ENCODE results near the gene TCEANC2. TPM values are rescaled to one million over a fixed set of nuclear protein-coding genes. Genes with fewer than 3 reads are reported as not detected.

TCEANC2 gene
- polyA plus RNA-seq, 1 of the 3 experiments (the other 2 are of a cell fraction): 4.7 TPM

GRCh38 chr1:54138994-54139393, 85.6 kb downstream of the TCEANC2 start:
- Histone ChIP-seq H3K36me3 (replicated peaks in 1 of 2; ENCODE audit: control insufficient read depth in 1 of 2, insufficient read depth in 2 of 2, low read length in 1 of 2) (no peaks in the 10 kb centered on the region), H3K79me2 (ENCODE audit: insufficient read depth) (no peaks in the 10 kb centered on the region), H3K4me3 (ENCODE audit: low read depth in 2 of 2, low read length in 1 of 2) (no peak overlapping the region), H3K4me1 (ENCODE audit: control insufficient read depth in 1 of 2, insufficient read depth in 2 of 2, low read depth in 1 of 2, low read length in 1 of 2) (peaks cover 0 to 28% of the 10 kb centered on the region in 2 experiments; a peak in 2 of 4 replicates), H4K20me1 (ENCODE audit: insufficient read depth) (no peaks in the 10 kb centered on the region), H3K27ac (ENCODE audit: low read depth in 2 of 2, low read length in 1 of 2) (no peak overlapping the region), H2AFZ (ENCODE audit: low read depth) (no peak overlapping the region), H3K9ac (no peak overlapping the region), H3K4me2 (no peak overlapping the region), H3K27me3 (ENCODE audit: insufficient read depth) (no peaks in the 10 kb centered on the region), H3K9me2 (no peaks in the 10 kb centered on the region), H3K9me3 (no peaks in the 10 kb centered on the region), H3F3A (replicated peaks; ENCODE audit: insufficient read depth) (no peaks in the 10 kb centered on the region)
- POLR2A ChIA-PET: no interaction called here
- DNase-seq: no peak
- CTCF ChIA-PET: interaction anchor here (5.8 kb wide), 1 partner anchor 16 kb away, joined by 37 read pairs; no protein-coding TSS in a partner anchor
- WGBS (ENCODE audit: low lambda C conversion rate): 100% methylated on average over 1 of the region's 1 CpG
- no peak for TF ChIP-seq RXRA (IDR thresholded peaks at IDR 0.05; ENCODE audit: borderline replicate concordance, low read depth)
- TF ChIP-seq MXI1 (IDR thresholded peaks at IDR 0.05; ENCODE audit: low read depth, low read length): no peak
- TF ChIP-seq CHD2 (IDR thresholded peaks at IDR 0.05; ENCODE audit: low read length, partially characterized antibody): no peak
- no peak for TF ChIP-seq ZBTB33 (IDR thresholded peaks at IDR 0.05; ENCODE audit: borderline replicate concordance, low read depth)
- no peak for TF ChIP-seq MAX (IDR thresholded peaks at IDR 0.05; ENCODE audit: low read depth)
- no peak for TF ChIP-seq FOXM1 (IDR thresholded peaks at IDR 0.05; ENCODE audit: low read depth)
- TF ChIP-seq GABPA (IDR thresholded peaks at IDR 0.05; ENCODE audit: low read depth): no peak
- TF ChIP-seq, protein P1, sequence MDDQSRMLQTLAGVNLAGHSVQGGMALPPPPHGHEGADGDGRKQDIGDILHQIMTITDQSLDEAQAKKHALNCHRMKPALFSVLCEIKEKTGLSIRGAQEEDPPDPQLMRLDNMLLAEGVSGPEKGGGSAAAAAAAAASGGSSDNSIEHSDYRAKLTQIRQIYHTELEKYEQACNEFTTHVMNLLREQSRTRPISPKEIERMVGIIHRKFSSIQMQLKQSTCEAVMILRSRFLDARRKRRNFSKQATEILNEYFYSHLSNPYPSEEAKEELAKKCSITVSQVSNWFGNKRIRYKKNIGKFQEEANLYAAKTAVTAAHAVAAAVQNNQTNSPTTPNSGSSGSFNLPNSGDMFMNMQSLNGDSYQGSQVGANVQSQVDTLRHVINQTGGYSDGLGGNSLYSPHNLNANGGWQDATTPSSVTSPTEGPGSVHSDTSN (IDR thresholded peaks at IDR 0.05): no peak
- TF ChIP-seq FOXJ3 (CRISPR knock-in tag; IDR thresholded peaks at IDR 0.05): no peak
- no peak for TF ChIP-seq NRF1 (IDR thresholded peaks at IDR 0.05; ENCODE audit: low read depth, low read length)
- no peak for TF ChIP-seq JUND (IDR thresholded peaks at IDR 0.05)
- no peak for TF ChIP-seq TCF12 (IDR thresholded peaks at IDR 0.05)
- no peak for TF ChIP-seq RCOR1 (IDR thresholded peaks at IDR 0.05; ENCODE audit: low read length)
- TF ChIP-seq FOSL2 (IDR thresholded peaks at IDR 0.05; ENCODE audit: borderline replicate concordance, low read depth): no peak
- TF ChIP-seq, protein P2, sequence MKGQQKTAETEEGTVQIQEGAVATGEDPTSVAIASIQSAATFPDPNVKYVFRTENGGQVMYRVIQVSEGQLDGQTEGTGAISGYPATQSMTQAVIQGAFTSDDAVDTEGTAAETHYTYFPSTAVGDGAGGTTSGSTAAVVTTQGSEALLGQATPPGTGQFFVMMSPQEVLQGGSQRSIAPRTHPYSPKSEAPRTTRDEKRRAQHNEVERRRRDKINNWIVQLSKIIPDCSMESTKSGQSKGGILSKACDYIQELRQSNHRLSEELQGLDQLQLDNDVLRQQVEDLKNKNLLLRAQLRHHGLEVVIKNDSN (IDR thresholded peaks at IDR 0.05; ENCODE audit: borderline replicate concordance, low read depth): no peak

DNA sequence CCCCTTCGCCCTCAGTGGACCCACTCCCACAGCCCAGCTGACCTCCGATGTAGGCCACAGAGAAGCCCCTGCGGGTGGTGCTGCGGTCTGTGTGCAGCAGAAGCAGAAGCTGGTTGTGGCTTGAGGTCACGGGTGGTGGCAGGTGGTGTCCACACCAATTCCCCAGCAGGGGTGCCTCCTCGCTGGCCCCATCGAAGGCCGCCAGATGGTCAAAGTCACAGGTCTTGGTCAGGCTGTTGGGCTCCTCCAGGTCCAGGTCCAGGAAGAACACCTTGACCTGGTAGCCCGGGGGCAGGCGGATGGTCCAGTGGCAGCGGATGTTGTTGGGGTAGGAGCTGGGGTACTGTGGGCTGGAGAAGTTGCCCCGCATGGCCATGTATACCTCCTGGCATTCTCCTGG, 86.3 kb downstream of the TCEANC2 start:
- H3K9me2 ChIP-seq: no peaks in the 10 kb centered on the region
- TF ChIP-seq, protein P2 (IDR thresholded peaks at IDR 0.05; ENCODE audit: borderline replicate concordance, low read depth): no peak
- TF ChIP-seq SMC3 (IDR thresholded peaks at IDR 0.05; ENCODE audit: low read depth, low read length) (no peak), RAD21 (IDR thresholded peaks at IDR 0.05; ENCODE audit: low read length) (no peak), CHD2 (IDR thresholded peaks at IDR 0.05; ENCODE audit: low read length, partially characterized antibody) (no peak), NFIC (IDR thresholded peaks at IDR 0.05; ENCODE audit: borderline replicate concordance) (no peak), ZBTB33 (IDR thresholded peaks at IDR 0.05; ENCODE audit: borderline replicate concordance, low read depth) (no peak), EP300 (IDR thresholded peaks at IDR 0.05; ENCODE audit: borderline replicate concordance in 1 of 2, low read depth in 1 of 2, low read length in 1 of 2) (no peak), TAF1 (IDR thresholded peaks at IDR 0.05; ENCODE audit: borderline replicate concordance, low read depth, low read length) (no peak), EZH2phosphoT487 (IDR thresholded peaks at IDR 0.05; ENCODE audit: borderline replicate concordance, low read depth) (no peak)

More for the DNA sequence above, 86.3 kb downstream of the TCEANC2 start:
- Histone ChIP-seq H2AFZ (ENCODE audit: low read depth) (no peak overlapping the region), H3K9me3 (no peaks in the 10 kb centered on the region), H3K4me2 (no peak overlapping the region), H3K27me3 (ENCODE audit: insufficient read depth) (no peaks in the 10 kb centered on the region), H3K27ac (ENCODE audit: low read depth in 2 of 2, low read length in 1 of 2) (no peak overlapping the region), H3K79me2 (ENCODE audit: insufficient read depth) (no peaks in the 10 kb centered on the region), H3K9ac (no peak overlapping the region), H4K20me1 (ENCODE audit: insufficient read depth) (no peaks in the 10 kb centered on the region), H3F3A (replicated peaks; ENCODE audit: insufficient read depth) (no peaks in the 10 kb centered on the region), H3K4me1 (ENCODE audit: control insufficient read depth in 1 of 2, insufficient read depth in 2 of 2, low read depth in 1 of 2, low read length in 1 of 2) (peaks cover 0 to 28% of the 10 kb centered on the region in 2 experiments; a peak in 2 of 4 replicates), H3K4me3 (ENCODE audit: low read depth in 2 of 2, low read length in 1 of 2) (no peak overlapping the region), H3K36me3 (replicated peaks in 1 of 2; ENCODE audit: control insufficient read depth in 1 of 2, insufficient read depth in 2 of 2, low read length in 1 of 2) (no peaks in the 10 kb centered on the region)
- ChIA-PET POLR2A (no interaction called here), CTCF (interaction anchor here (5.8 kb wide), 1 partner anchor 16 kb away, joined by 37 read pairs; no protein-coding TSS in a partner anchor)
- 96% methylated on average over 5 of the region's 12 CpGs for WGBS (ENCODE audit: low lambda C conversion rate)
- no peak for DNase-seq

Data from SK-N-SH (cell line).